HUES6 (cell line): ENCODE measurements around the gene ACCSL.

Experiments
- H3K27ac ChIP-seq: 2 replicates; pipeline ENCODE4 v1.7.0; 2013; ENCODE audit warnings: low read depth, mild to moderate bottlenecking, low read length, inconsistent platforms
- H3K27me3 ChIP-seq: 2 replicates; pipeline ENCODE4 v1.6.1; 2013; ENCODE audit warnings: low read length; ENCODE audit not compliant: control insufficient read depth, insufficient read depth
- H3K36me3 ChIP-seq: 2 replicates; pipeline ENCODE4 v1.6.1; 2013; ENCODE audit warnings: low read length; ENCODE audit not compliant: control insufficient read depth, insufficient read depth
- H3K4me1 ChIP-seq: 2 replicates; pipeline ENCODE4 v1.6.1; 2013; ENCODE audit warnings: low read length; ENCODE audit not compliant: control insufficient read depth, insufficient read depth
- H3K4me3 ChIP-seq: 2 replicates; pipeline ENCODE4 v1.5.1; 2013; ENCODE audit warnings: low read depth, low read length
- H3K9ac ChIP-seq: one replicate; pipeline ENCODE4 v1.6.1; 2013; ENCODE audit warnings: mild to moderate bottlenecking, low read length
- H3K9me3 ChIP-seq: 2 replicates; pipeline ENCODE4 v1.6.1; 2013; ENCODE audit warnings: low read depth, low read length; ENCODE audit not compliant: control insufficient read depth, insufficient read depth

ACCSL gene

DNA sequence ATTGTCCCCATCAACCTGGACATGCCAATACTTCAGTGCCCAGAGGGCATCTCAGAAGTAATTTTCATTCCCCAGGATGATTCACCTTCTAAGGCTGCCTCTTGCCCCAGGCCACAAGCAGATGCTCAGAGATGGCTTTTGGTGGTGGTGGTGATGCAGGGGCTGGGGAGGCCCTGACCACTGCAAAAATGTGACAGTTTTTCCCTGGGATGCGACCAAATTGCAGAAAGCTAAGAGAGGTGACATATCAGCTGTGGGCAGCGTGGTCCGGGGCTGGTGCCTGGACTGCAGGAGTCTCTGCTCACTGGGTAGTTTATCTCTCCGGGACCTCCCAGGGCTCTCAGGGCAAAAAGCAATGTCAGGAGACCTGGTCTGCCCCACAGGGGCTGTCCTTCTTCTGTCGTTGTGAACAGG is 39.7 kb upstream of the ACCSL start:
- Histone ChIP-seq H3K4me3 (no peak overlapping the region), H3K9me3 (no peaks in the 10 kb centered on the region), H3K9ac (no peak overlapping the region), H3K27me3 (no peaks in the 10 kb centered on the region), H3K36me3 (no peaks in the 10 kb centered on the region), H3K27ac (no peak overlapping the region), H3K4me1 (peaks cover 16% of the 10 kb centered on the region)

DNA sequence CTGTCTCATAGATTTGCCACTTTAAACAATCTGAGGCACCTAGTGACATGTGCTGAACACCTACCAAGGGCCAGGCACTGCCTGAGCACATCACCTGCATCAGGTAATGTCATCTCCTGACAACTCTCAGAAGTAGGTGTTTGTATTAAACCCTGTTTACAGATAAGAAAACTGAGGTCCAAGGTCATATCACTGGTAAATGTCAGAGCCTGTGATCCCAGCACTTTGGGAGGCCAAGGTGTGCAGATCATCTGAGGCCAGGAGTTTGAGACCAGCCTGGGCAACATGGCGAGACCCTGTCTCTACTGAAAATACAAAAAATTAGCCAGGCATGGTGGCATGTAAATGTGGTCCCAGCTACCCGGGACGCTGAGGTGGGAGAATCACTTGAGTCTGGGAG is 39.1 kb upstream of the ACCSL start:
- Histone ChIP-seq H3K9me3 (no peaks in the 10 kb centered on the region), H3K9ac (no peak overlapping the region), H3K4me1 (peaks cover 16% of the 10 kb centered on the region)

DNA sequence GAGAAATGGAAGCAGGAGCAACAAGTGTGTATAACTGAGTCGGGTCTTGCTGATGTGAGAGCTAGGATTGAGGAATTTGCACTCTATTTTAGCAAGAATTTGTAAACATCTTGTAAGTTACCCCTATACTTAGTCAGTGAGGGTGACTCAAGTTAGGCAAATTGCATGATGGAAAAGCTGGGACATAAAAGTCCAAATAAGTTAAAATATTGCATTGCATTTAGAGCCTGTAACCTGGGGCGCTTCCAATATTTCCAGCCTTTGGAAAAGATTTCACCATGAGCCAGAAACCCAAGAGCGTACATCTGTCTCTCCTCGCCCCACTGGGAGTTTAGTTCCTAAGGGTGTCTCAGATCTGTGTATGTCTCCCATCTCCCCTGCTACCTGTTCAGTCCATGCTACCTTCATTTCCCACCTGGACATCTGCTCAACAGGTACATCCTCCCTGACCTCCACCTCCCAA is 37.0 kb upstream of the ACCSL start:
- Histone ChIP-seq H3K27ac (no peak overlapping the region), H3K27me3 (no peaks in the 10 kb centered on the region), H3K9me3 (no peaks in the 10 kb centered on the region)

More for the DNA sequence above, 39.1 kb upstream of the ACCSL start:
- Histone ChIP-seq H3K27ac (no peak overlapping the region), H3K4me3 (no peak overlapping the region), H3K36me3 (no peaks in the 10 kb centered on the region), H3K27me3 (no peaks in the 10 kb centered on the region)

DNA sequence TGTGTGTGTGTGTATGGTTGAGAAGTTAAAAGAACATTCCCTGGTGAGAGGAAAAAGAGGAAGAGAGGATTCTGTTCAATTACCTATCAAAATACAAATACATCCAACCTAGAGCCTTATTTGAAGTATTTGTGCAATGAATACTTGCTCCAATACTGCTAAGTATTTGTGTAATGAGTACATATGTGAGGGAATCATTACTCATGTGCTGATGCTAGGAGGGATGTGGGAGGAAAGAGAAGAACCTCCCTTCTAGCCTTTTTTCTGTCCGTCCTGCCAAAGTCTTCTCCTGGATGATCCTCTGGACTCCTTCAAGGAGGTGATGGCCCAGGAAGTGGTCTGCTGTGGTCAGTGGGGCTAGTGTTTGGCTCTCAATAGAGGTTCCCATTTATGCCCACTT is 36.0 kb upstream of the ACCSL start:
- no peaks in the 10 kb centered on the region for H3K27me3 ChIP-seq
- H3K27ac ChIP-seq = no peak overlapping the region
- no peaks in the 10 kb centered on the region for H3K9me3 ChIP-seq
- H3K9ac ChIP-seq = no peak overlapping the region
- H3K36me3 ChIP-seq = no peaks in the 10 kb centered on the region
- no peak overlapping the region for H3K4me3 ChIP-seq
- no peaks in the 10 kb centered on the region for H3K4me1 ChIP-seq

More for the DNA sequence above, 37.0 kb upstream of the ACCSL start:
- Histone ChIP-seq H3K9ac (no peak overlapping the region), H3K36me3 (no peaks in the 10 kb centered on the region), H3K4me3 (no peak overlapping the region), H3K4me1 (peaks cover under 1% of the 10 kb centered on the region)

DNA sequence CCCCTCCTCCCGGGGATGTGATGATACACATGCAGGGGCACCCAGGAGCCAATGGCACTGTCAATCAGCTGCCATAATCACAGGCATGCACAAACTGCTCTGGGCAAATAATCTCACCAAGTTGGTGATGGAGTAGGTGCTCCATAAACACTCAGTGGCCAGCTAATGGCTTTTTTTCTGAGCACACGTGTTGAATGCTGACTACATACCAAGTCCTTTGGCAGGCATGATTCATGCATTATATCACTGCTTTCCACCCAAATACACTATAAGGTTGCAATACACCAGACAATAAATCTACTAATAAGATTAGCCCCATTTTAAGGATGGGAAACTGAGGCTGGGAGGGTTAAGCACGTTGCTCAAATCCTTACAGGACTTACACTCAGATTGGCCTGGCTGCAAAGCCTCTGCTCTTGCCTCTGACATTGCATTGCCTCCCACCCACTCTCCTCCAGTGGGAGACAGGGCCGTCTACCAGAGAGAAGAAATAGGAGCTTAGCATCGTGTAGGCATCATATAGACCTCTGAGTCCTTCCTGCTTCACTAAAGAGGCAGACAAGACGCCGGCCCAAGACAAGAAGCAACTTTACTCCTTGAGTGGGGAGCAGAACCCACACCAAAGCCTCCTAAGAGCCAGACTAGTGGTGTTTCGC is 32.7 kb upstream of the ACCSL start:
- Histone ChIP-seq H3K27ac (no peak overlapping the region), H3K36me3 (no peaks in the 10 kb centered on the region), H3K9ac (no peak overlapping the region), H3K4me1 (no peaks in the 10 kb centered on the region), H3K4me3 (no peak overlapping the region), H3K27me3 (no peaks in the 10 kb centered on the region), H3K9me3 (no peaks in the 10 kb centered on the region)

DNA sequence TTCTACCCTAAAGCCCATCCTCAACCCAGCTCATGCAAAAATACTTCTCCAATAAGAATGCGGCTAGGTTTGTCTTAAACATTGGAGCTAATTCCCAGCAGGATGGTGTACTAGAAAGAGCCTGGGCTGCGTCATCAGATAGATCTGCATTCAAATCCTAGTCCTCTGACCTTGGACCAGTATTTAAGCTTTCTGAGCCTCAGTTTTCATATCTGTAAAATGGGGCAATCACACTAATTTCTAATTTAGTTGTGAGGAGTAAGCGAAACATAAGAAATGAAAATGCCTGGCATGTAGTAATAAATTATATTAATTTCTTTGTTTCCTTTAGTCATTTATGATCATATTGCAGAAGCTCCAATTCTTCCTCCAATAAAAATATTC is 32.2 kb upstream of the ACCSL start:
- H3K27ac ChIP-seq = no peak overlapping the region

DNA sequence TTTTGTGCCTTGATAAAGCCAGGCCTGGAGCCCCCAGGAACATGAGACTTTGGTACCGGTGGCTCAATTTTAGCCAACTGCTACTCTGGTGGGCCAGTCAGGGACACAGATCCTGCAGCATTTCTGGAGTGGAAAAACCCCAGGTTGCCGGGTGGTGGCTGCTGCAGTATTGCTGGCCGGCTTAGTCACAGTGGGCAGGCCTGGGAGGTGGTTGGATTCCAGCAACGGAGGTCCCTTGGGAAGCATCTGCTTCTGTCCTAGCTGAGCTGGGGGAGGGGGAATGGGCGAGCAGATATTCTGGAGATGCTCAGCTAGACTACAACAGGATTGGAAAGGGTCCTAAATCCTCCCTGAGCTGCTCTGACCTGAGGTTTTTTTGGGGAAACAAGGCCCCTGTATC is 31.6 kb upstream of the ACCSL start:
- H3K27ac ChIP-seq = no peak overlapping the region
- no peak overlapping the region for H3K4me3 ChIP-seq
- H3K4me1 ChIP-seq = no peaks in the 10 kb centered on the region
- H3K27me3 ChIP-seq = no peaks in the 10 kb centered on the region
- no peak overlapping the region for H3K9ac ChIP-seq
- H3K36me3 ChIP-seq = no peaks in the 10 kb centered on the region
- no peaks in the 10 kb centered on the region for H3K9me3 ChIP-seq

More for the DNA sequence above, 32.2 kb upstream of the ACCSL start:
- Histone ChIP-seq H3K36me3 (no peaks in the 10 kb centered on the region), H3K9me3 (no peaks in the 10 kb centered on the region), H3K4me1 (no peaks in the 10 kb centered on the region), H3K27me3 (no peaks in the 10 kb centered on the region), H3K4me3 (no peak overlapping the region), H3K9ac (no peak overlapping the region)

DNA sequence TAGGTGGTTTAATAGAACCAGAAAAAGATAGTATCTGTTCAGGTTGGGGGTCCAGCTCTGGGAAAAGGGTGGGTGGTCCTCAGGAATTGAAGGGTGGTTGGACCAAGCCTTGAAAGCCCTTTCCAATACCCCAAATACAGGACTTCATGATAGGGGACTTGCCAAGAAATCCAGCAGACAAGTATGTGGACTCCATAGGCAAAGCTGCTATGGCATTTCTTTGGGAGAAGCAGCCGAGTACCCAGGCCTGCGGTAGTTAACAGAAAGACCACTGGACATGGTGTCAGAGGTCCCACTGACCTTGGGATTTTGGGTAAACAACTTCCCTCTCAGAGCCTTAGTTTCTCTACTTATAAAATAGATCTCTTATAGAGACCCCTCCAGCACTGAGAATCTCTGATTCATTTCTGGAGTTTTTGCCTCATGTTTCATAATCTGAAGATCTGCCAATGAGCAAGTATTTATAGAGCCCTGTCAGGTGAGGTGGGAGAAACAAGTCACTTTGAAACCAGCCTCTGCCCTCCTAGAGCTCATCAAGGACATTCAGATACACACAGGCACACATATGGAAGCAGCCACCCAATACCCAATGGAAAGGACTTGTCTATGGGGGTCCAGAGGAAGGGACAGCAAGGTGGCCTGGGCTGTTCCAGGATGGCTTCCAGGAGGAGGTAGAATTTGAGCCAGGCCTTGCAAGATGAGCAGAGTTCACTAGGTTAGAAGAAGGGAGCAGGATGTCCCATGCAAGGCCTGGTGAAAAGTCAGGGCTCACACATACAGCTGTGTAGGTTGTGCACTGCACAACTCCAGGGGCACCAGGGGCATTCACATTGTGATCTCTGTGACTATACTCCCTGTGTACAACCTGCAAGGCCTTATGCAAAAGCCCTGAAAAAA is 31.0 kb upstream of the ACCSL start:
- H3K36me3 ChIP-seq = no peaks in the 10 kb centered on the region
- 0 out of 2 replicates have a peak, but pooled peaks cover 3% of the 10 kb centered on the region for H3K9me3 ChIP-seq
- no peak overlapping the region for H3K27ac ChIP-seq
- no peaks in the 10 kb centered on the region for H3K4me1 ChIP-seq
- H3K4me3 ChIP-seq = no peak overlapping the region
- H3K27me3 ChIP-seq = no peaks in the 10 kb centered on the region
- H3K9ac ChIP-seq = no peak overlapping the region

DNA sequence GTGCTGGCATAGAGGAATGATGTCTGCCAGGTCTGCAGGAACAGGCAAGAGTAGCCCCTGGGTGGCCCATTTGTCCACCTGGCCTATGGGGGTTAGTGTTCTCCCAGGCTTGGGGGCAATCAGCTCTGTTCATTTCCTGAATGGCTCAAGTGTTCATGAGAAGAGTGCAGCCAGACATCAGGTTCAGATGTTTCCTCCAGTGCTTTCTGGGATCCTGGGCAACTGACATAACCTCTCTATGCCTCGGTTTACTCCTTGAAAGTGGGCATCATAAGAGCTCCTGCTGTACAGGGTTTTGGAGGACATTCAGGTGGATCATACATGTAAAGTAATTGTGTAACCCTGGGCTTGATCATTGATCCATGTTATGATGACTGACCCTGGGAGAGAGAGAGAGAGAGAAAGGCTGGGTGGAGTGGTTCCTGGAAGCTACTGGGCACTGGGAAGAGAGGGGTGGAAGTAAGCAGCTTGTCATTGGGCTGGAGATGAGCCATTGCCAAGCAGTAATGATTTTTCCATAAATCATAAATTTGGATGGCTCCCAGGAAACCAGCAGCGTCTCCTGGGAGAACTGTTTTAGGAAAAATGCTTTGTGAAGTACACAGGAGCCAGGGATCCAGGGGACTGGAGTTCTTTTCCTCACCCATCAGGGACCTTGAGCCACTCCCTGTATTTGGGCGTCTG is 30.2 kb upstream of the ACCSL start:
- Histone ChIP-seq H3K9ac (no peak overlapping the region), H3K4me1 (no peaks in the 10 kb centered on the region), H3K9me3 (0 out of 2 replicates have a peak, but pooled peaks cover 3% of the 10 kb centered on the region), H3K27me3 (no peaks in the 10 kb centered on the region), H3K36me3 (no peaks in the 10 kb centered on the region), H3K4me3 (no peak overlapping the region), H3K27ac (no peak overlapping the region)

DNA sequence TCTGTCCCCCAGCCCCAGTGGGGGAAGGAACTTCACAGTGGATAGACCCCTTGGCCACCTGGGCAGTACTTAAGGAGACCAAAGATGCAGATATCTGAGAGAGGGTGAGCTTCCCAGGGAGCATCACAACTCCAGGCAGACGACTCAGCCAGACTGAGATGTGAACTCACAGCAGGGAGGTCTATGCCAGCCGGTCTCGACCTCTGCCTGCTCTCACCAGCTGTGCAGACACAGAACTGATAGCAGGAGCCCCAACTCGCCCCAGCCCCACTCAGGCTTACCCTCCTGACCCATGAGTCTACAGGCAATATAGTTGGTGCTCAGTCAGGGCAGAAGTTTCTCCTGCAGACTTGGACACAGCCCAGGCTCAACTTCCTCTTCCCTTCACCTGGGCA is 29.7 kb upstream of the ACCSL start:
- H3K36me3 ChIP-seq = no peaks in the 10 kb centered on the region
- H3K9ac ChIP-seq = no peak overlapping the region
- H3K27me3 ChIP-seq = no peaks in the 10 kb centered on the region
- H3K4me3 ChIP-seq = no peak overlapping the region
- H3K9me3 ChIP-seq = 0 out of 2 replicates have a peak, but pooled peaks cover 3% of the 10 kb centered on the region
- no peaks in the 10 kb centered on the region for H3K4me1 ChIP-seq
- H3K27ac ChIP-seq = no peak overlapping the region

DNA sequence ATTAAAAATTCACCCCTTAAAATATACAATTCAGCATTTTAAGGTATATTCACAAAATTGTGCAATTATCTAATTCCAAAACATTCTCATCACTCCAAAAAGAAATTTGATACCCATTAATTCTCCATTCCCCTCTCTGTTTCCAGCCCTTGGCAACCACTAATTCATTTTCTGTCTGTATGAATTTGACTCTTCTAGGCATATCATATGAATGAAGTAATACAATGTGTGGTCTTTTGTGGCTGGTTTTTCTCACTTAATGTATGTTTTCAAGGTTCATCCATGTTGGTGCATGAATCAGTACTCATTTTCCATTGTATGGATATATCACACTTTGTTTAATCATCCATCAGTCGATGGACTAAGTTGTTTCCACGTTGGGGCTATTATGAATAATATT is 29.0 kb upstream of the ACCSL start:
- Histone ChIP-seq H3K4me1 (no peaks in the 10 kb centered on the region), H3K9ac (no peak overlapping the region), H3K27ac (no peak overlapping the region), H3K9me3 (0 out of 2 replicates have a peak, but pooled peaks cover 3% of the 10 kb centered on the region), H3K36me3 (no peaks in the 10 kb centered on the region), H3K4me3 (no peak overlapping the region), H3K27me3 (no peaks in the 10 kb centered on the region)
